Measurements from ENCODE around the gene UBE2L6. TPM values are rescaled to one million over a fixed set of nuclear protein-coding genes. Genes with fewer than 3 reads are reported as not detected.

The UBE2L6 gene
- total RNA-seq, 1 donor from 2014 or later, result 19.4 TPM

GRCh38 chr11:57512646-57513451 lies 54.6 kb downstream of the UBE2L6 start:
- no peak for TF ChIP-seq CTCF (conservative IDR thresholded peaks at IDR 0.05; ENCODE audit: low read depth, low read length)
- no peak for DNase-seq (ENCODE audit: low read depth)
- no peak overlapping the region for H3K4me3 ChIP-seq (ENCODE audit: low read depth, low read length)

- no peak for TF ChIP-seq CTCF (conservative IDR thresholded peaks at IDR 0.05; ENCODE audit: low read depth, low read length)
- H3K4me3 ChIP-seq (ENCODE audit: low read depth, low read length), result no peak overlapping the region
- DNase-seq (ENCODE audit: low read depth), result no peak
Measured at GRCh38 chr11:57511741-57512430, 55.6 kb downstream of the UBE2L6 start.

- H3K4me3 ChIP-seq (ENCODE audit: low read depth, low read length), result no peak overlapping the region
- TF ChIP-seq CTCF (conservative IDR thresholded peaks at IDR 0.05; ENCODE audit: low read depth, low read length), result no peak
- no peak for DNase-seq (ENCODE audit: low read depth)
Measured at GRCh38 chr11:57508341-57509170, 58.9 kb downstream of the UBE2L6 start.

- H3K4me3 ChIP-seq (ENCODE audit: low read depth, low read length), result no peak overlapping the region
- TF ChIP-seq CTCF (conservative IDR thresholded peaks at IDR 0.05; ENCODE audit: low read depth, low read length), result no peak
- DNase-seq (ENCODE audit: low read depth), result no peak
Measured at GRCh38 chr11:57506522-57506921, 61.0 kb downstream of the UBE2L6 start.

GRCh38 chr11:57504511-57504910 lies 63.0 kb downstream of the UBE2L6 start:
- no peak for TF ChIP-seq CTCF (conservative IDR thresholded peaks at IDR 0.05; ENCODE audit: low read depth, low read length)

GRCh38 chr11:57502870-57503269 lies 64.6 kb downstream of the UBE2L6 start:
- no peak overlapping the region for H3K4me3 ChIP-seq (ENCODE audit: low read depth, low read length)
- DNase-seq (ENCODE audit: low read depth), result no peak
- TF ChIP-seq CTCF (conservative IDR thresholded peaks at IDR 0.05; ENCODE audit: low read depth, low read length), result no peak

More at GRCh38 chr11:57504511-57504910, 63.0 kb downstream of the UBE2L6 start:
- H3K4me3 ChIP-seq (ENCODE audit: low read depth, low read length), result no peak overlapping the region
- DNase-seq (ENCODE audit: low read depth), result no peak
